ENCODE data around the gene CFAP97D2.
A peak's percentile ranks its signal among the peaks of the same experiment; 100 is the strongest.

CFAP97D2 gene

GRCh38 chr13:114161644-114162532 is 17.2 kb upstream of the CFAP97D2 start:
- no peak for DNase-seq (ENCODE audit: low read depth, low spot score)
- peak overlapping the region; percentile 6; the same call in 1 of the 2 replicates for H3K4me3 ChIP-seq
- TF ChIP-seq EZH2 (IDR thresholded peaks at IDR 0.05) (no peak), POLR2AphosphoS5 (IDR thresholded peaks at IDR 0.05; ENCODE audit: borderline replicate concordance, low read depth, low read length) (no peak), FOXP2 (optimal IDR thresholded peaks at IDR 0.05; ENCODE audit: control extremely low read depth, extremely low read length, insufficient read depth) (no peak)
- H3K36me3 ChIP-seq (ENCODE audit: insufficient read depth, low read length): no peaks in the 10 kb centered on the region
- H3K9ac ChIP-seq (ENCODE audit: insufficient read length): no peak overlapping the region
- no peak overlapping the region for H3K27ac ChIP-seq
- H3K9me3 ChIP-seq (ENCODE audit: low read depth, low read length): no peaks in the 10 kb centered on the region

DNA sequence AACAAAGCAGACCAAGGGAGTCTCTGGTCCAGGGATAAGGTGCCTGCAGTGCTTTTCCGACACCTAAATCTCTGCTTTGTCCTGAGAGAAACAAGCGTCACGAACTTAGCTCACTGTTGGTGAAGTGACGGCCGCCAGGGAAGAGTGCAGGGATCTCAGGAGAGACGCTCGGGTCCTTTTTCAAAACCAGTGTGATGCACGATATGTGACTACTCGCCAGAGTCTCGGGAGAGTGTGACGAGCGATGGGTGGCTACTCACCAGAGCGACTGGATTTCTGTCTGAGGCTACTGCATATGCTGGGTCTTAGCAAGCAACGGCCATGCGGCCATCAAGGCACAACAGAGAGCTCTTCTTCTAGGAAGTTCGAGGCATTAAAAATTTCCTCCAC is 16.5 kb upstream of the CFAP97D2 start:
- DNase-seq (ENCODE audit: low read depth, low spot score): no peak

DNA sequence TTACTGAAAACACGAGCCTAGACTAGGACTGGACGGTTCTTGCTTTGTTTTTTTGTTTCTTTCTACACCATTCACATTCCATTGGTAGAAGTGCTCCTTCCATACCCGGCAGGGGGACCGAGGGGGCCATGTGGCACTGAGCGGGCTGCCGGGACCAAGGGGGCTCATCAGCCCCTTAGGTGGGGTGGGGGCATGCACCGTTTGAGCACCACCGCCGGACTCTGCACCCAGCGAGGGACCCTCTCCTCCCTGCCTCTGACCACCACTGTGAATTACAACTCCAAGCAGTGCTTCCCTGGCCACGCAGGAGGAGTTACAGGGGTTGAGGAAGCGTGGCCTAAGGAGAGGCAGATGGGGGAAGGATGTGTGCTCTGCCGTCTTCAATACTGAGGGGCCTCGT is 15.0 kb upstream of the CFAP97D2 start:
- Histone ChIP-seq H3K27ac (no peak overlapping the region), H3K36me3 (ENCODE audit: insufficient read depth, low read length) (no peaks in the 10 kb centered on the region), H3K4me3 (no peak overlapping the region), H3K9me3 (ENCODE audit: low read depth, low read length) (no peaks in the 10 kb centered on the region), H3K9ac (ENCODE audit: insufficient read length) (no peak overlapping the region)
- no peak for TF ChIP-seq EZH2 (IDR thresholded peaks at IDR 0.05)
- TF ChIP-seq POLR2AphosphoS5 (IDR thresholded peaks at IDR 0.05; ENCODE audit: borderline replicate concordance, low read depth, low read length): no peak
- no peak for TF ChIP-seq FOXP2 (optimal IDR thresholded peaks at IDR 0.05; ENCODE audit: control extremely low read depth, extremely low read length, insufficient read depth)
- DNase-seq (ENCODE audit: low read depth, low spot score): no peak

More for the DNA sequence above, 16.5 kb upstream of the CFAP97D2 start:
- H3K4me3 ChIP-seq: no peak overlapping the region
- no peak for TF ChIP-seq FOXP2 (optimal IDR thresholded peaks at IDR 0.05; ENCODE audit: control extremely low read depth, extremely low read length, insufficient read depth)
- TF ChIP-seq EZH2 (IDR thresholded peaks at IDR 0.05): no peak
- TF ChIP-seq POLR2AphosphoS5 (IDR thresholded peaks at IDR 0.05; ENCODE audit: borderline replicate concordance, low read depth, low read length): no peak
- no peak overlapping the region for H3K9ac ChIP-seq (ENCODE audit: insufficient read length)
- H3K36me3 ChIP-seq (ENCODE audit: insufficient read depth, low read length): no peaks in the 10 kb centered on the region
- H3K9me3 ChIP-seq (ENCODE audit: low read depth, low read length): no peaks in the 10 kb centered on the region
- no peak overlapping the region for H3K27ac ChIP-seq

GRCh38 chr13:114164681-114165429 is 14.2 kb upstream of the CFAP97D2 start:
- no peak overlapping the region for H3K4me3 ChIP-seq
- no peak overlapping the region for H3K9ac ChIP-seq (ENCODE audit: insufficient read length)

GRCh38 chr13:114166381-114167131 is 12.5 kb upstream of the CFAP97D2 start:
- no peak for DNase-seq (ENCODE audit: low read depth, low spot score)
- Histone ChIP-seq H3K27ac (no peak overlapping the region), H3K4me3 (no peak overlapping the region), H3K36me3 (ENCODE audit: insufficient read depth, low read length) (no peaks in the 10 kb centered on the region), H3K9me3 (ENCODE audit: low read depth, low read length) (no peaks in the 10 kb centered on the region), H3K9ac (ENCODE audit: insufficient read length) (no peak overlapping the region)
- TF ChIP-seq FOXP2 (optimal IDR thresholded peaks at IDR 0.05; ENCODE audit: control extremely low read depth, extremely low read length, insufficient read depth): no peak
- no peak for TF ChIP-seq POLR2AphosphoS5 (IDR thresholded peaks at IDR 0.05; ENCODE audit: borderline replicate concordance, low read depth, low read length)

More at GRCh38 chr13:114164681-114165429, 14.2 kb upstream of the CFAP97D2 start:
- TF ChIP-seq FOXP2 (optimal IDR thresholded peaks at IDR 0.05; ENCODE audit: control extremely low read depth, extremely low read length, insufficient read depth): no peak
- TF ChIP-seq EZH2 (IDR thresholded peaks at IDR 0.05): no peak
- no peak for TF ChIP-seq POLR2AphosphoS5 (IDR thresholded peaks at IDR 0.05; ENCODE audit: borderline replicate concordance, low read depth, low read length)
- Histone ChIP-seq H3K27ac (no peak overlapping the region), H3K36me3 (ENCODE audit: insufficient read depth, low read length) (no peaks in the 10 kb centered on the region), H3K9me3 (ENCODE audit: low read depth, low read length) (no peaks in the 10 kb centered on the region)
- no peak for DNase-seq (ENCODE audit: low read depth, low spot score)

DNA sequence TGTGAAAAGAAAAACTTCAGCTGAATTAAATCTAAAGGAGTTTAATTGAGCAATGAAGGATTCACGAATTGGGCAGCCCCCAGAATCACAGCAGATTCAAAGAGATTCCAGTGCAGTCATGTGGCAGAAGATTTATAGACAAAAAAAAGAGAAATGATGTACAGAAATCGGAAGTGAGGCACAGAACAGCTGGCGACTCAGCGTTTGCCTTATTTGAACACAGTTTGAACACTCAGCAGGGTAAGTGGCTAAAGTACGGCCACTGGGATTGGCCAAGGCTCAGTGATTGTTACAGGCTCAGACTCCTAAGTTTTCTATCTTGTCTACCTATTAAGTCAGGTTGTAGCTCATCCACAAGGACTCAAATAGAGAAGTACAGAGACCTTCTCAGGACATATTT is 11.6 kb upstream of the CFAP97D2 start:
- TF ChIP-seq EZH2 (IDR thresholded peaks at IDR 0.05) (no peak), POLR2AphosphoS5 (IDR thresholded peaks at IDR 0.05; ENCODE audit: borderline replicate concordance, low read depth, low read length) (no peak), FOXP2 (optimal IDR thresholded peaks at IDR 0.05; ENCODE audit: control extremely low read depth, extremely low read length, insufficient read depth) (no peak)
- H3K27ac ChIP-seq: no peak overlapping the region
- no peak for DNase-seq (ENCODE audit: low read depth, low spot score)
- H3K36me3 ChIP-seq (ENCODE audit: insufficient read depth, low read length): no peaks in the 10 kb centered on the region
- H3K9ac ChIP-seq (ENCODE audit: insufficient read length): no peak overlapping the region
- no peaks in the 10 kb centered on the region for H3K9me3 ChIP-seq (ENCODE audit: low read depth, low read length)
- H3K4me3 ChIP-seq: no peak overlapping the region

- Histone ChIP-seq H3K27ac (no peak overlapping the region), H3K4me3 (no peak overlapping the region), H3K9ac (ENCODE audit: insufficient read length) (no peak overlapping the region), H3K36me3 (ENCODE audit: insufficient read depth, low read length) (no peaks in the 10 kb centered on the region), H3K9me3 (ENCODE audit: low read depth, low read length) (no peaks in the 10 kb centered on the region)
- no peak for DNase-seq (ENCODE audit: low read depth, low spot score)
- TF ChIP-seq POLR2AphosphoS5 (IDR thresholded peaks at IDR 0.05; ENCODE audit: borderline replicate concordance, low read depth, low read length) (no peak), FOXP2 (optimal IDR thresholded peaks at IDR 0.05; ENCODE audit: control extremely low read depth, extremely low read length, insufficient read depth) (no peak), EZH2 (IDR thresholded peaks at IDR 0.05) (no peak)
Observed at GRCh38 chr13:114167885-114168284, 11.2 kb upstream of the CFAP97D2 start.

GRCh38 chr13:114173272-114173671 is 5.8 kb upstream of the CFAP97D2 start:
- DNase-seq (ENCODE audit: low read depth, low spot score): no peak
- H3K36me3 ChIP-seq (ENCODE audit: insufficient read depth, low read length): no peaks in the 10 kb centered on the region
- no peak overlapping the region for H3K9ac ChIP-seq (ENCODE audit: insufficient read length)
- TF ChIP-seq EZH2 (IDR thresholded peaks at IDR 0.05): no peak
- no peak for TF ChIP-seq FOXP2 (optimal IDR thresholded peaks at IDR 0.05; ENCODE audit: control extremely low read depth, extremely low read length, insufficient read depth)
- TF ChIP-seq POLR2AphosphoS5 (IDR thresholded peaks at IDR 0.05; ENCODE audit: borderline replicate concordance, low read depth, low read length): no peak
- H3K27ac ChIP-seq: no peak overlapping the region
- H3K4me3 ChIP-seq: no peak overlapping the region
- H3K9me3 ChIP-seq (ENCODE audit: low read depth, low read length): no peaks in the 10 kb centered on the region

Measured in SK-N-MC (cell line).